GM19463 (cell line): ENCODE data around the gene TBC1D14.
A peak's percentile ranks its signal among the peaks of the same experiment; 100 is the strongest.
"Not testable (repeated sequence)": the region's sequence is repeated elsewhere in the genome, so short reads cannot be mapped to it uniquely, and the experiment has no call there.

Experiments used
- ATAC-seq: cut with Tn5 transposase; IDR thresholded peaks from one replicate; pipeline ENCODE4 v1.9.1; 2021; ENCODE audit warnings: mild to moderate bottlenecking, moderate library complexity; ENCODE audit not compliant: unreplicated experiment

Gene TBC1D14

DNA sequence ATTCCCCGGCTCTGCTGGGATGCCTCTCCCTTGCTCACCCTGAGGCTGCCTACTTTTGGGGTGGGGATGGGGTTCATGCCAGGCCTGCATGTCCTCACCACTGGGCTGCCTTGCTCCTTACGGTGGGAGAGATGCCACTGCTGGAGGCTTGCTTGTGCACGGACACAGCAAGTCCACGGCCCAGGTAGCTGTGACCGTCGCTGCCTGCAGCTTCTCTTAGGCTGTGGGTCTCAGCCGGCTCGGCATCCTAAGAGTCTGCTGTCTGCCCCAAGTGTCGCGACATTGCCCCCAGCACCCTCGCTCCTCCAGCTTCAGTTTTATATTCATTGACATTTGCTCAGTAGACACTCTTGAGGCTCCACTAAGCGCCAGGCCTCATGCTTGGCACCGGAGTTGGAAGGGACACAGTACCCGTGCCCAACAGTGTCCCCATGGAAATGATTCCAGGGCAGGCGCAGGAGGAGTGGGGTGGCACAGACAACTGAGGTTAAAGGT, 58.3 kb downstream of the TBC1D14 start:
- ATAC-seq: no peak

DNA sequence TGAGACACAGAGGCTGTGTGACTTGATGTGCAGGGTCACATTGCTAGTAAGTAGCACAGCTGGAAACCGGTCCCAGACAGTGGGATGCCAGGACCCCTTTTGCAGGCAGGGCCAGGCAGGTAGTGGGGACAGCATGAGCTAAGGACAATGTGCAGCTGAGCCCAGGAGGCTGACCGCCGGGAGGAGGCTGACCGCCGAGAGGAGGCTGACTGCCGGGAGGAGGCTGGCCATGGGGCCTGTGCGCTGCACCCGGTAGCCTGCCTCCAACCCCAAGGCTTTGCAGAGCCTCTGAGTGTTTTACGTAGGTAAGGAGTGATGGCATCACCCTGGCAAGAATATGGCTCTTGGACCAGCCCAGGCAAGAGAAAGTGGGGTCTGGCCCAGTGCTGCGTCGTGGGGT, 58.9 kb downstream of the TBC1D14 start:
- no peak for ATAC-seq

DNA sequence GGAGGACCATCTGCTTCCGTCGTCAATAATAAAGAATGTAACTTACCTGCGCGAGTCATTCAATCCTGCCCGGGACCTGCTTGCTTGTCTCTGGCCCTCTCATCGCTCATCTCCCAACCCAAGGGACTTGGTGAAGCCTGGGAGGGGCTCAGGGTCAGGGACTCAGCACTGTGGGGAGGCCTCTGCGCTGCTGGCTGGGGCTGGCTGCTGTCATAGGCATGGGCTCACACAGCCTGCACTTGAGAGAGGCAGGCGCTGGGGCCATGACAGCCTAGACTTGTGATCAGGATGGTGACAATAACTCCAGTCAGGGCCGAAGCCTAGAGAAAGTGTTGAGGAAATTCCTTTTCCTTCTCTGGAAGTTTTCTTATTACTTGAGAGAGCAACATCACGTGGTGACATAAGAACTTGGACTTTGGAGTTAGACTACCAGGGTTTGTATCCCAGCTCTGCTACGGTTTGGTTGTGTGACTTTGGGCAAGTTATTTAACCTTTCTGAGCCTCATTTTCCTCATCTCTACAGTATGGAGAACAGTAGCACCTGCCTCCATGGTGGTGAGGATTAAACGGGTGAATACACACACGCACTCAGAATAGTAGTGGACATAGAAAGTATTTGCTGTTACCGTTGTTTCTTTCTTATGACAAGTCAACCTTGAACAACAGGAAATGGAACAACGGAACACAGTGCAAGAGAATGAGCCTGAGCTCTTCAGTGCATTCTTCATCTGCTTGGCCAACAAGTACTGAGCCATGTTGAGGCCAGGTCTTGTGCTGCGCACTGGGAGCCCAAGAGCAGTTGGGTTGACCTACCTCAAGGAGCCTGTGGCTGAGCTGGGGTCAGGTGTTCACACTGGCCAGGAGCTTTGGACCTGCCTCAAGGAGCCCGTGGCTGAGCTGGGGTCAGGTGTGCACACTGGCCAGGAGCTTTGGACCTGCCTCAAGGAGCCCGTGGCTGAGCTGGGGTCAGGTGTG, 60.5 kb downstream of the TBC1D14 start:
- ATAC-seq: peak; percentile 78

DNA sequence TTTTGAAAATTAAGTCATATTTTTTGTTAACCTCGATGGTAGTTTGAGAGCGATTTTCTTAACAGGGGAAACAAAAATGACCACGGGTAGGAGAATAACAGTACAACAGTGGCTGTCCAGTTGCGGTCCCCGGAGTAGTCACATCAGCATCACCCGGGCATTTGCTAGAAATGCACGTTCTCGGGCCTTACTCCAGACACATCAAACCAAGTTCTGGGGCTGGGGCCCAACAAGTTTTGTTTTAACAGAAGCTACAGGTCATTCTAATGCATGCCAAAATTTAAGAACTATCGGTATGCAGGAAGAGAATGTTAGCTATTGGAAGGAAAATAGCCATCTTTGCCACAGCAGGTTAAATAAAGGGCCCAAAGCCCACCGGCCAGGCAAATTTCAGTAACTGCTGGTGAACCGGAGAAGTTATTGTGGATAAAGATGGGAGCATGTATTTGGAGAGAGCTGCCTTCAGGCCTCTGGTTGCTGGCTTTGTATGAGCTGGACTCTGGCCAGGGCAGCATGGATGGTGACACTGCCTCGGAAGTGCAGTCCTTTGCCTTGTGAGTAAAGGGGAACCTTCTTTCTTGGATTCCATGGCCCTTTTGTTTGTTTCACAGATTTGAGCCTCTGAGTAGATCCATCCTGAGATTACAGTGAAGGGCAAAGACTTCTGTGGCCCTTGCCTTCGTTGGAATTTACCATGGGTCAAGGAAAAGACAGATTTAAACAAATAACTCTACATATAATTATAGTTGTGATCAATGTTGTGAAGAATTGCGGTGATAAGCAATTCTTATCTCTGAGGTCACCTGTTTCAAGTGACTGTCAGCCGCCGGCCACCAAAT, 62.1 kb downstream of the TBC1D14 start:
- ATAC-seq: no peak

DNA sequence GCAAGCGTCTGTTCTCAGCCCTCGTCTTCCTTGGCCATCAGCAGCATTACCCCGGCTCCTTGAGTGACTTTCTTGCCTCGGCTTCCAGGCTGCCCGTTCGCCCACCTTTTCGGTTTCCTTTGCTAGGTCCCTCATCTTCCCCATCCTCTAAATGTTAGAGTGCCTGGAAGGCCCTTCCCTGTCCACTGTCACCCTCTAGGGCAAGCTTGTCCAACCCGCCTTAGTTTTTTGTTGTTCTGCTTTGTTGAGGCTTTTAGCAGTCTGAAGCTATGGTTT, 62.7 kb downstream of the TBC1D14 start:
- no peak for ATAC-seq

DNA sequence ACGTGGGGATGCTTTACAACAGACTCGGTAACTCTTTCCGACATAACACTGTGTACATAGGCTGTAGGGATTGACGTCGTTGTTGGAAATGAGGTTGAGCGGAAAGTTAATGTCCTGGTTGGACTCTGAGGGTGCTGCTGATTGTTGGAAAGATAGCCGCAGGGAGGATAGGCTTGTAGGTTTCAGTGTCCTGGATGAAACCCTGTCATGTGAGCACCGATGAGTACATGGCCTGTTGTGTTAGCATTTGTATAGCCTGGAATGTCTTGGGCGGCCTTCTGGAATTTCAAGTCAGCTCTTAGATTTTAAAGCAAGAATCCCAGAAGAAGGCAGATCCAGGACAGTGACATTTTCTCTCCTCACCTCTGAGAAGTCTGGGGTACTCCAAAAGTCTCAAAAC, 63.3 kb downstream of the TBC1D14 start:
- no peak for ATAC-seq

DNA sequence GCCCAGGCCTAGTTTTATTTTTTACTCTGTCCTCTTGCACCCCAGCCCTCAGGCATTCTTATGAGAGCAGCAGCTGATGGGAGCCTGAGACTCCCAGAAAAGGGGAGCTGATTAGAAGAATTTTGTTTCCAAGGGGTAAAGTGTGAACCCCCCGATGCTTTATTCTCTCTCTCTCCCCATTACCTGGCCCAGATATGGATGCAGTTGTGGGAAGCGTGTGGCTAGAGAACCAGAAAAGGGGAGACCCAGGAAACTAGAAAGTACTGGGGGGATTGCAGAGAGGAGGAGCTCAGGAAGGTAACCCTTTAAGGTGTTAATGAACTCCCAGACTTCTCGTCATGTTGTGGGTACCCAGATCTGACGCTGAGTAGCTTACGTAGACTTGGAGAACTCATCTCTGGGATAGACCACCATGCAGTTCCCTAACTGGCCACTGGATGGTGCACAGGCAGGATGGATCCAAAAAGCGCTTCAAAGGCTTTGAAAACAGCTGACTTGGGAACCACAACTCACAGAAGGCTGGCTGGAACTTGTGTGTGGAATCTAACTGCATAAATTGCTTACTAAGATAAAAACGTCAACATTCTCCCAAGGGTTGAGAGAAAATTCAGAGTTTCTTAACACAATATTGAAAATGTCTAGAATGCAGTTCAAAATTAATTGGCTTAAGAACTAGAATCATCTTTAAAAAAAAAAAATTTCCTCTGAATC, 64.7 kb downstream of the TBC1D14 start:
- peak; percentile 74 for ATAC-seq

DNA sequence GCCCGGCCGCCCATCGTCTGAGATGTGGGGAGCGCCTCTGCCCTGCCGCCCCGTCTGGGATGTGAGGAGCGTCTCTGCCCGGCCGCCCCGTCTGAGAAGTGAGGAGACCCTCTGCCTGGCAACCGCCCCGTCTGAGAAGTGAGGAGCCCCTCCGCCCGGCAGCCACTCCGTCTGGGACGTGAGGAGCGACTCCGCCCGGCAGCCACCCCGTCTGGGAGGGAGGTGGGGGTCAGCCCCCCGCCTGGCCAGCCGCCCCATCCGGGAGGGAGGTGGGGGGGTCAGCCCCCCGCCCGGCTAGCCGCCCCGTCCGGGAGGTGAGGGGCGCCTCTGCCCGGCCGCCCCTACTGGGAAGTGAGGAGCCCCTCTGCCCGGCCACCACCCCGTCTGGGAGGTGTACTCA, 68.2 kb downstream of the TBC1D14 start:
- not testable (repeated sequence) for ATAC-seq

DNA sequence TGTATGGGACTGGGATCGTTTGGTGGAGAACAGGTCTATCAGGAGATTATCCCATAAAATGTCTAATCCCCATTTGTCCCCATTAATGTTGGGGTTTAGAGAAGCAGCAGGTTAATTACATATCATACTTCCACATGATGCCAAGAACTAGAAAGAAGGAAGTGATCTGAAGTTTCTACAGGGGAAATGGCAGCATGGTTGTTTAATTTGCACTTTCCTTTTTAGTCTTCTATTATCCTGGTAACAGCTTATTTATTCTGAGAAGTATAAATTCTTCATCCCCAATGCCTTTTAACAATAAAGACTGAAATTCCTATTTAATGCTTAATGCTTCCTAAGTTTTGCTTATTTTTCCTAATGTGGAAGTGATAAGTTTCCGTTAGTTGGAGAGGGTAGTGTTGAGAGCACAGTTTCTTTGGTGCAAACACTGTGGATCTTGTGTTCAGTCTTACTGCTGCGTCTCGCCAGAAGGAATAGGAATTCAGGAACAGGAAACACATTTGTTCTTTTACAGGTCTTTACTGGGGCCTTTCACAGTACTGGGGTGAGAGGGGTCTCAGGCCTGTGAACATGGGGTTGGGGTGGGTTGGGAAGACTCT, 74.0 kb downstream of the TBC1D14 start:
- no peak for ATAC-seq

DNA sequence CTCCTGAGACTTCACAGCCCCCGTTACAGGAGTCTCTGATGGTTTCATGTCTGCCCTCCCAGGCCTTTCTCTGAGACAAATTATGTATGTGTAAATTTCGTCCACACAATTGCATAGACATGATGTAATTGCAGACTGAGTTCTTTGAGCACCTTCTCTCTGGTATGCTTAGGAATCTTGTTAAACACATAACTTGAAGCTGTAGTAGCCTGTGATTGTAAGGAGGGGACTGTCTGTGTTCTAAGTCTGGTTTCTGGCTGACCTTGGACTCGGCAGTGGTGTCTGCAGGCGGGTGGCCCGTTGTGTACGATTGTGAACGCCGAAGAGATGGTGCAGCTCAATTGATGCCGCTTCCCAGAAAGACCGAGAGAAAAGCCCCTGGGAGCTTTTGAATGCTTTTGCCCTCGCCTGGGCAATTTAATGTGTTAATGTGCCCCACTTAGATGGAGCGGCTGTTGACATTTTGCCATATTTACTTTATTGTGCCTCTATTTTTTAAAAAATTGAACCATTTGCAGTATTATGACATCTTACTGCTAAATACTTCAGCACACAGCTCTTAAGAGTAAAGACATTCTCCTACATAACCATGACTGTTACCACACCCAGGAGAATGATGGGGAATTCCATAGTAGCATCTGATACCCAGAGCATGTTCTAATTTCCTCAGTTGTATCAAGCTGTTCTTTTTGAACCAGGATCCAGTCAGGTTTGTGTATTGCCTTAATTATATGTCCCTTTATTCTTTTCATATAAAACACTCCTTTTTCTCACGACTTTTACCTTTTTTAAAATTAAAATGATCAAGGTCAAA, 75.2 kb downstream of the TBC1D14 start:
- no peak for ATAC-seq

DNA sequence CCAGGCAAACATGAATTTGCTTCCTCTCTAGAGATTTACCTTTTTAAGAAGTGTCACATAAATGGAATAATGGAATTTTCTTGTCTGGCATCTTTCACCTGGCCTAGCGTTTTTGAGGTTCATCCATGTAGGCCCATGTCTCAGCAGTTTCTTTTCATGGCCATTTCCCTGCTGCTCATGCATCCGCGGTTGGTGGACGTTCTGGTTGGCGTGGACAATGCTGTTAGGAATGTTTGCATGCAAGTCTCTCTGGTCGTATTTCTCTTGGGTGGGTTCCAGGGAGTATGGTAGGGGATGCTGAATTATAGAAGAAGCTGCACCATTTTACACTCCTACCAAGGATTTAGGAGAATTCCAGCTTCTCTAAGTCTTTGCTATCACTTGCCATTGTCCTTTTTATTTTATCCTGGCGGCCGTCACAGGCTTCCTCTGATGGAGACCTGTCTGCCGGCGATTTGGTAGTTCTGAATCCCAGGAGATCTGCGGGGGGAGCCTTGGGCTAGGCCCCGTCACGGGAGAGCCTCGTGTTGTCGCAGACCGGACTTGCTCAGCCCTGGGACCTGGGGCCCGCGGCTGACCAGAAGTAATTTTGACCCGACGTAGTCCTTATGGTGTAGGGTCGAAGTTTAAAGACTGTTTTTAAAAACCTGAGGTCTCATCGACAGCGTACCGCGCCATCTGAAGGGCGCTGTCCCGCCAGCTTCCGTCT, 76.6 kb downstream of the TBC1D14 start:
- ATAC-seq: peak; percentile 10

DNA sequence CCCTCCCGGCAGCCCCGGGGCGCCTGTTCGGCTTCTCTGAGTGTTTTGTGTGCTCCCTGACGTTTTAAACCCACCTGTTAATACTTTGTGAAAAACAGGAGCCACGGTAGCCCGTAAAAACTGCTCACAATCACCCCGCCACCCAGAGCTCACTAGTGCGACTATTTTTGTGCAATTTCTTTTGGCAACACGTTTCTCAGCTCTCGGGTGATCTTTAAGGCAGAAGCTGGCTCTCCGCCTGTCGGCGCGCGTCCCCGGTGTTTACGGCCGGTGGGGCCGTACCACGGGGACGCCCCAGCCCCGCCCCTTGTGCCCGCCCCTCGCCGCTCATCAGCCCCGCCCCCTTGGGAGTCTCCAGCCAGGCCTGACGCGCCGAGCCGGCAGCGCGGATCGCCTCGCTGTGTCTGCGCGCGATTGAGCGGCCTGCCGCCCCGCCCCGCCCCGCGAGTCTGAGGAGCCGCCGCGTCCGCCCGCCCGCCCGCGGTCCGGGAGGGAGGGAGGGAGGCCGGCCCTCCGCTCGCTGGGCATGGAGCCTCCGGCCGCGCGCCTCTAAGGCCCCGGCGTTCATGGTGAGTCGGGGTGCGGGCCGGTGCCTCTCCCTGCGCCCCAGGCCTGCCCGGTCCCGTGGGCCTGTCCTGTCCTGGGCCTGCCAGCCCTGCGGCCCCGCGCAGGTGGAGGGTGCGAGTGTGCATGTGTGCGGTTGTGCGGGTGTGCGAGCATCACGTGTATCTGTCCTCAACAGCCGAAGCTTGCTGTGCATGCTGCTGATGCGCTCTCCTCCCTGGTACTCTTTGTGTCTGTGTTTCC, 77.4 kb downstream of the TBC1D14 start:
- ATAC-seq: peak; percentile 76

DNA sequence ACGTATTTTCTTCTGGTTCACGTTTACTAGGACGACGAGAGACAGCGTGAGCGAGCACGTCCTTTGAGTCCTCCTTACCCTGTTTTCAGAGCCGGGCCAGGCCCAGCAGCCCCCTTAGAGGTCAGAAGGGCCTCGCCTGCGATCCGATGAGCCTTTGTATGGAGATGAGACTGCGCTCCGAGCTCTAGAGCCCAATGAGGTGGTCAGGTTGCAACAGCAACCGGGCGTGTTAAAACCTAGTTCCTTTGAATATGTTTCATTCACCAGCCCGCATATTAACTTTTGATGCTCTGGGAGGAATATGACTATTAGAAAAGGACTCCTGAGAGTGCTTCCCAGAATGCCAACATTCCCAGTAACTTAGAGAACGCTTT, 77.9 kb downstream of the TBC1D14 start:
- peak; percentile 10 for ATAC-seq

DNA sequence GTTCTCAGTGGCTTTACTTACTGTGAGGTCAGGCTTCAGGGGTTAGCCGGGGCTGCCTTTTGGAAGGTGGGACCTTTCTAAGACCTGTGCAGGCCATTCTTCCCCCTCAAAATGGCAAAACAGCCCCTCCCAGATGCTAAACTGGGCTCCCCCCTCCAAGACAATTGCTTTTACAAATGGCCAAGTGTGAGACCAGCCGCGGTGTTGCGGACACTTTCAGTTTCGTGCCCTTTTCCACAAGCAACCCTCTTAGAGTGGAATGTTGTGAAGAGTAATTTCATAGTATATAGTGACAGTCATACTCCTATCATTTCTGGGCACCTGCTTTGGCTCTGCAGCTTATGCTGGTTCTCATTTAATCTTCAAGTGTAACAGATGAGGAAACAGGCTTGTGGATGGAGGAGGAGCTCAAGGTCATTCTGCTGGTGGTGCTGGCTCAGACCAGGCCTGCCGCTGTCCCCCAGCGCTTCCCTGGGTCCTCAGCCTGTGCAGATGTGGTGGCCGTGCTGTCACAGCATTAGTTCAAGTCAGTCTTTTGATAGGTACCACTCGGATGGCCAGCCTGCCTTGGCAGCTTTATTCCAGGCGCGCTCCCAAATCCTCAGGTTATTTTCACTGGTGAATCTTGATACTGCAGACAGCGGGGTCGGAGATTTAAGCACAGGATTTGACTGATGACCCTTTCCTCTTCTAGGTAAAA, 78.5 kb downstream of the TBC1D14 start:
- ATAC-seq: no peak

DNA sequence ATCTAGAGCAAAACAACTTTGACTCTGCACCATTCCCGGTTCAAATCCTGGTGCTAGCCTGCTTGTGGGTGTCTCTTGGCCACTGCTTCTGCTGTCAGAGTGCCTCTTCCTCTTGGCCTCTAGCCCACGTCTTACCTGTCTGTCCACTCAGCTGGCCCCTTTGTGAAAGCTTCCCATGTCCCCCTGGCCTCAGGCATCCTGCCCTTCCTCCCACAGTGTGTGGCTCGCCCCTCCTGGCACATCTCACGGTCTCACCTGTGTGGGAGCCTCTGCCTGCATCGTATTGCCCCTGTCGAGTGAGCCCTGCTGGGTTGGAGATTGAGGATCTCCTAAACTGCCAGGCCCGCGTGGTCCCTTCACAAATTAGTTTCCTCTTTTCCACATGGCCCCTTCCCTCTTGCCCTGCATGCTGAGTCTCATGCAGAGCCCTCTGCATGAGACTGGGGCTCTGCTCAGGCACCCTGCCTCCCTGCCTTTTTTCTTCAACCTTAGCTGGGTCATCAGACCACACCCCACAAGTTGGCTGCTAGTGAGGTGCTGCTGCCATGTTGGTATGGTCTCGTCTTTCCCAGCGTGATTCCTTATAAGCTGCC, 79.8 kb downstream of the TBC1D14 start:
- ATAC-seq: no peak

DNA sequence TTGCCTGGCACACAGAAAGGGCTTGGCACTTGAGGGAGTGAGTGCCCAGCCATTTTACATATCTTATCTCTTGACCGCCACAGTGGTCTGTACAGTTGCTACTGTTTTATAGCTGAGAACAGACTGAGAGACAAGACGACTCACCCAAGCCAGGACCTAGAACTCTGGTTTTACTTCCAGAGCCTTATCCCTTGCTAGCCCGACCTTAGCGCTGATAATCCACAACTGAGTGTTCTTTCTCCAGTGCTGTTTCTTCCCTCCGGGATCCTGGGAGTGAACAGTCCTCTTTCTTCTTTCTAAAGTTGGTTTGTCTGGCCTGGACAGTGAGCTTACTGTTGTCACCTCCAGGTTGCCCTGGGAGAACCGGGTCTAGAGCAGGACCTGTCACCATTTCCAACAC, 81.0 kb downstream of the TBC1D14 start:
- no peak for ATAC-seq

DNA sequence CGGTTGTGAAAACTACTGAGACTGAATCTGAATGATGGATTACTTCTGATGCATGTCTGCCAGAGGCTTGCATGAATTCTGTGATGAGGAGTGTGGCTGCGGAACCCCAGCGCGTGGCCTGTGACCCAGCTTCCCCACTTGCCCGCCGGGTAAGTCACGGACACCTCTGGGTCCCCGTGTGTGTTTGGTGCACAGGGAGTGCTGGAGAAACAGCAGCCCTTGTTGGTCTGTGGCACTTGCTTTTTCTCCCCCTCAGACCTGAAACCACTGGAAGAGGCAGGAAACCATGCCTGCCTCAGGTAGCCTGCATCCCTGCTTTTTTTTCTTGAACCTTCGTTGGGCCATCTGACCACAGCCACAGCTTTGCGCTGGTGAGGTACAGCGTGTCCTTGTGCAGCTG, 81.6 kb downstream of the TBC1D14 start:
- ATAC-seq: no peak
